ENCODE results near the gene CCSAP. TPM values are rescaled to one million over a fixed set of nuclear protein-coding genes. Genes with fewer than 3 reads are reported as not detected.

The CCSAP gene
- total and polyA plus RNA-seq, 10 of the 15 experiments (the other 5 are each of a cell fraction or from before 2014, with no cell fraction given) = 0.75 to 3.4 (median 2.8) TPM

DNA sequence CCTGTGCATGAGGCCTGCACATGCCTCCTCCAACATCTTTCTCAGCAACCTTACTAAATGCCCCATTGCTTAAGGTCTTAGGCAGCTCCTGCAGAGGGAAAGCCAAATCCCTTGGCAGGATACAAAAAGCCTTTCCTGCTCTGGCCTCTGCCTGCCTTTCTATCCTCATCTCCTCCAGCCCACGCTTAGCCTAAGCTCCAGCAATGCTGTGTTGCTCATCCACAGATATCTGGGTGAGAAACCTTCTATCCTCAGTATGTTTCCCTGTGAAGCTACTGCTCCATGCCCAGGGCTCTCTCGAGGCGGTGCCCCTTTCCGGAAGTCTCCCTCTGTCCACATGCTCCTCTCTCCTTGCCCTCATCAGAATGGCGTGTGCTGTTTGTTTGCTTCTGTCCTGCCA lies 37.0 kb upstream of the CCSAP start:
- Histone ChIP-seq H3K36me3 (ENCODE audit: control insufficient read depth in 2 of 2, insufficient read depth in 2 of 2, low read length in 1 of 2) (no peaks in the 10 kb centered on the region), H3K27ac (ENCODE audit: control insufficient read depth, insufficient read depth) (no peak overlapping the region), H3K79me2 (ENCODE audit: control insufficient read depth, insufficient read depth, low read length) (no peaks in the 10 kb centered on the region), H3K27me3 (replicated peaks in 1 of 2; ENCODE audit: control insufficient read depth in 2 of 2, insufficient read depth in 2 of 2, low read length in 1 of 2) (peaks cover 3 to 7% of the 10 kb centered on the region in 2 experiments; a peak in 3 of 4 replicates), H3K4me3 (no peak overlapping the region), H4K20me1 (ENCODE audit: control insufficient read depth, insufficient read depth) (no peaks in the 10 kb centered on the region), H3K4me1 (ENCODE audit: control insufficient read depth, insufficient read depth, low read length) (no peaks in the 10 kb centered on the region), H3K4me2 (ENCODE audit: control insufficient read depth, insufficient read depth) (no peak overlapping the region), H3K9me3 (replicated peaks; ENCODE audit: control insufficient read depth, insufficient read depth, low read length) (no peaks in the 10 kb centered on the region), H3K9ac (ENCODE audit: control insufficient read depth, insufficient read depth, low read length) (no peak overlapping the region), H2AFZ (ENCODE audit: control insufficient read depth, low read depth, low read length) (no peak overlapping the region)
- ChIA-PET SMC1A (ENCODE audit: uncharacterized antibody, unreplicated experiment) (no interaction called here), POLR2A (interaction anchor here (0.5 kb wide), 1 partner anchor 26 kb away, joined by 3 read pairs; no protein-coding TSS in a partner anchor), CTCF (no interaction called here), RAD21 (ENCODE audit: unreplicated experiment) (no interaction called here)
- TF ChIP-seq SPI1 (IDR thresholded peaks at IDR 0.05; ENCODE audit: borderline replicate concordance, insufficient read depth, low read depth, low read length) (no peak), RUNX3 (IDR thresholded peaks at IDR 0.05; ENCODE audit: low read length) (no peak), NRF1 (conservative IDR thresholded peaks at IDR 0.05; ENCODE audit: low read depth, low read length) (no peak), ZBED1 (IDR thresholded peaks at IDR 0.05; ENCODE audit: borderline replicate concordance) (no peak), RBBP5 (conservative IDR thresholded peaks at IDR 0.05) (no peak), ZNF24 (IDR thresholded peaks at IDR 0.05) (no peak), FOXM1 (IDR thresholded peaks at IDR 0.05; ENCODE audit: low read depth, low read length) (no peak), KDM1A (IDR thresholded peaks at IDR 0.05; ENCODE audit: borderline replicate concordance) (no peak), BACH1 (IDR thresholded peaks at IDR 0.05; ENCODE audit: borderline replicate concordance) (no peak), NFYA (IDR thresholded peaks at IDR 0.05; ENCODE audit: borderline replicate concordance, low read depth, low read length) (no peak), SMC3 (IDR thresholded peaks at IDR 0.05; ENCODE audit: borderline replicate concordance, low read length) (no peak), CEBPB (IDR thresholded peaks at IDR 0.05; ENCODE audit: borderline replicate concordance in 1 of 2, low read depth in 2 of 2, low read length in 2 of 2) (no peak)
- TF ChIP-seq, protein P1, sequence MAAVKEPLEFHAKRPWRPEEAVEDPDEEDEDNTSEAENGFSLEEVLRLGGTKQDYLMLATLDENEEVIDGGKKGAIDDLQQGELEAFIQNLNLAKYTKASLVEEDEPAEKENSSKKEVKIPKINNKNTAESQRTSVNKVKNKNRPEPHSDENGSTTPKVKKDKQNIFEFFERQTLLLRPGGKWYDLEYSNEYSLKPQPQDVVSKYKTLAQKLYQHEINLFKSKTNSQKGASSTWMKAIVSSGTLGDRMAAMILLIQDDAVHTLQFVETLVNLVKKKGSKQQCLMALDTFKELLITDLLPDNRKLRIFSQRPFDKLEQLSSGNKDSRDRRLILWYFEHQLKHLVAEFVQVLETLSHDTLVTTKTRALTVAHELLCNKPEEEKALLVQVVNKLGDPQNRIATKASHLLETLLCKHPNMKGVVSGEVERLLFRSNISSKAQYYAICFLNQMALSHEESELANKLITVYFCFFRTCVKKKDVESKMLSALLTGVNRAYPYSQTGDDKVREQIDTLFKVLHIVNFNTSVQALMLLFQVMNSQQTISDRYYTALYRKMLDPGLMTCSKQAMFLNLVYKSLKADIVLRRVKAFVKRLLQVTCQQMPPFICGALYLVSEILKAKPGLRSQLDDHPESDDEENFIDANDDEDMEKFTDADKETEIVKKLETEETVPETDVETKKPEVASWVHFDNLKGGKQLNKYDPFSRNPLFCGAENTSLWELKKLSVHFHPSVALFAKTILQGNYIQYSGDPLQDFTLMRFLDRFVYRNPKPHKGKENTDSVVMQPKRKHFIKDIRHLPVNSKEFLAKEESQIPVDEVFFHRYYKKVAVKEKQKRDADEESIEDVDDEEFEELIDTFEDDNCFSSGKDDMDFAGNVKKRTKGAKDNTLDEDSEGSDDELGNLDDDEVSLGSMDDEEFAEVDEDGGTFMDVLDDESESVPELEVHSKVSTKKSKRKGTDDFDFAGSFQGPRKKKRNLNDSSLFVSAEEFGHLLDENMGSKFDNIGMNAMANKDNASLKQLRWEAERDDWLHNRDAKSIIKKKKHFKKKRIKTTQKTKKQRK (IDR thresholded peaks at IDR 0.05; ENCODE audit: low read depth, low read length) = no peak
- no peak for FAIRE-seq
- no peak for ATAC-seq
- intact Hi-C loops (cut with micrococcal nuclease; ENCODE audit: unreplicated experiment) (no loop called here), in situ Hi-C loops (cut with MboI) (no loop called here)
- no TSS peak for BruUV-seq (replicated peaks)
- no peak for DNase-seq (ENCODE audit: low read depth, low spot score)
- 44% methylated on average over 5 of the region's 5 CpGs for WGBS (ENCODE audit: insufficient coverage, insufficient replicate concordance, low lambda C conversion rate, missing lambda C conversion rate)

All from GM12878 (cell line).